B cell (primary cell): ENCODE measurements around the gene PDXK. TPM values are rescaled to one million over a fixed set of nuclear protein-coding genes. Genes with fewer than 3 reads are reported as not detected.

Source experiments
- ATAC-seq: fragments of 200-7000 bp; cut with Tn5 transposase; one replicate; pipeline ENCODE4 v1.10.0; 2021; ENCODE audit warnings: low read depth, mild to moderate bottlenecking, moderate number of reproducible peaks, moderate library complexity
- CTCF ChIA-PET: fragments of 350-600 bp; sonication (Branson Sonifier 250); formaldehyde crosslinking; loops from one replicate; lab custom pipeline; 2021; ENCODE audit warnings: antibody characterized with exemption, inconsistent platforms; lab: Charles Lee
- POLR2A ChIA-PET: fragments of 350-600 bp; sonication (Branson Sonifier 250); formaldehyde crosslinking; loops from one replicate; lab custom pipeline; 2021; ENCODE audit warnings: antibody characterized with exemption; lab: Charles Lee
- DNase-seq: peaks from one replicate; pipeline ENCODE4 v3.0.0; 2013
- H2AFZ ChIP-seq: 2 replicates; pipeline ENCODE4 v1.6.1; 2012; ENCODE audit warnings: mild to moderate bottlenecking, low read depth, low read length; ENCODE audit not compliant: insufficient read depth, poor library complexity, severe bottlenecking
- H3K27ac ChIP-seq, 2 donors: 1 replicate in 1 of 2; 2 replicates in 1 of 2; pipeline ENCODE4 v1.5.1; 2012 to 2013; ENCODE audit warnings: low read length in 2 of 2, mild to moderate bottlenecking in 2 of 2, moderate library complexity in 1 of 2
- H3K27me3 ChIP-seq, 4 experiments: fragments of 200-600 bp in 1 of 4; sonication (generic) in 1 of 4; replicated peaks in 1 of 4; 1 replicate in 2 of 4; 2 replicates in 2 of 4; pipeline versions ENCODE4 v1.6.1 to v1.7.0; 2013 to 2016; ENCODE audit warnings: low read length in 3 of 4, mild to moderate bottlenecking in 2 of 4, mixed read lengths in 1 of 4, moderate library complexity in 1 of 4; ENCODE audit not compliant: insufficient read depth in 4 of 4, control insufficient read depth in 3 of 4; ENCODE audit errors: control extremely low read depth in 1 of 4
- H3K36me3 ChIP-seq, 2 experiments: replicated peaks in 1 of 2; 1 replicate in 1 of 2; 2 replicates in 1 of 2; pipeline versions ENCODE4 v1.6.1 to v1.7.1; 2013; ENCODE audit warnings: low read length in 1 of 2; ENCODE audit not compliant: insufficient read depth in 2 of 2, control insufficient read depth in 1 of 2; ENCODE audit errors: control extremely low read depth in 1 of 2, extremely low read depth in 1 of 2
- H3K4me1 ChIP-seq, 2 donors: fragments of 200-600 bp in 1 of 2; sonication (generic) in 1 of 2; 1 replicate in 1 of 2; 2 replicates in 1 of 2; pipeline versions ENCODE4 v1.5.1 to v1.6.1; 2013 to 2017; ENCODE audit warnings: low read length in 2 of 2; ENCODE audit not compliant: control insufficient read depth in 2 of 2, insufficient read depth in 2 of 2
- H3K4me2 ChIP-seq: replicated peaks from 2 replicates; pipeline ENCODE3; 2012; ENCODE audit warnings: mild to moderate bottlenecking, low read depth, low read length; ENCODE audit not compliant: poor library complexity, severe bottlenecking
- H3K4me3 ChIP-seq, 5 experiments: fragments of 200-600 bp in 1 of 5; sonication (generic) in 1 of 5; 1 replicate in 3 of 5; 2 replicates in 2 of 5; pipeline versions ENCODE4 v1.5.1 to v1.7.0; 2011 to 2016; ENCODE audit warnings: low read length in 4 of 5, mild to moderate bottlenecking in 4 of 5, low read depth in 2 of 5, control low read depth in 1 of 5, moderate library complexity in 1 of 5; ENCODE audit not compliant: insufficient read depth in 1 of 5; ENCODE audit errors: control extremely low read depth in 1 of 5, extremely low read depth in 1 of 5
- H3K79me2 ChIP-seq: fragments of 200-600 bp; sonication (generic); one replicate; pipeline ENCODE4 v1.6.0; 2016; ENCODE audit warnings: low read length; ENCODE audit not compliant: control insufficient read depth, insufficient read depth
- H3K9ac ChIP-seq: fragments of 200-600 bp; sonication (generic); 2 replicates; pipeline ENCODE4 v1.6.1; 2017; ENCODE audit warnings: mild to moderate bottlenecking, low read length, moderate library complexity
- H3K9me3 ChIP-seq, 3 donors: one replicate each; pipeline versions ENCODE4 v1.6.1 to v1.7.1; 2013; ENCODE audit warnings: low read length in 2 of 3; ENCODE audit not compliant: control insufficient read depth in 2 of 3, insufficient read depth in 1 of 3; ENCODE audit errors: control extremely low read depth in 1 of 3
- H4K20me1 ChIP-seq: 2 replicates; pipeline ENCODE4 v1.6.0; 2012; ENCODE audit warnings: mild to moderate bottlenecking, low read length; ENCODE audit not compliant: insufficient read depth, control insufficient read depth, poor library complexity, severe bottlenecking
- H3K27ac Mint-ChIP-seq: one replicate; pipeline ENCODE4 v1.8.0; 2021; ENCODE audit warnings: mixed read lengths
- H3K27me3 Mint-ChIP-seq: one replicate; pipeline ENCODE4 v1.8.0; 2021; ENCODE audit warnings: mixed read lengths
- H3K4me1 Mint-ChIP-seq: one replicate; pipeline ENCODE4 v1.8.0; 2021; ENCODE audit warnings: mixed read lengths
- H3K4me3 Mint-ChIP-seq: one replicate; pipeline ENCODE4 v1.8.0; 2021; ENCODE audit warnings: mixed read lengths
- H3K9me3 Mint-ChIP-seq: one replicate; pipeline ENCODE4 v1.8.0; 2022; ENCODE audit warnings: mixed read lengths; ENCODE audit not compliant: insufficient read depth
- EZH2 ChIP-seq: IDR thresholded peaks from 2 replicates; pipeline ENCODE4 v1.6.1; 2012; ENCODE audit warnings: borderline replicate concordance, low read depth, mild to moderate bottlenecking, moderate library complexity, low read length; ENCODE audit not compliant: insufficient read depth, poor library complexity, severe bottlenecking
- WGBS: methylation state at CpG from one replicate; pipeline ENCODE4 v1.1.5; 2013; ENCODE audit warnings: missing lambda C conversion rate; ENCODE audit not compliant: insufficient coverage; 5-methylcytosine and 5-hydroxymethylcytosine counted together
- intact Hi-C: fragments of 100-400 bp; cut with micrococcal nuclease; formaldehyde crosslinking; loops from one replicate; pipeline ENCODE4 v1.10.0; 2022
- polyA plus RNA-seq: library from polyadenylated mRNA; depleted of rRNA; stranded (reverse); fragments of >200 nt; gene quantifications from 2 replicates; pipeline ENCODE4 v1.2.3, GENCODE V29; 2012
- total RNA-seq, 2 donors: library from RNA; stranded (reverse); fragments of 120-200 nt in 1 of 2; gene quantifications; 1 replicate in 1 of 2; 2 replicates in 1 of 2; pipeline versions ENCODE4 v1.2.3 to v1.2.4, GENCODE V29; 2013 to 2022
- TF ChIP-seq, protein P1 (sequence below): fragments of 200-600 bp; IDR thresholded peaks from one replicate; pipeline ENCODE4 v1.8.0; 2022; ENCODE audit warnings: antibody characterized with exemption, mild to moderate bottlenecking

The PDXK gene
- total and polyA plus RNA-seq, 2 donors (not counting 1 experiment from before 2014, with no cell fraction given), result 31.1 to 102 TPM

DNA sequence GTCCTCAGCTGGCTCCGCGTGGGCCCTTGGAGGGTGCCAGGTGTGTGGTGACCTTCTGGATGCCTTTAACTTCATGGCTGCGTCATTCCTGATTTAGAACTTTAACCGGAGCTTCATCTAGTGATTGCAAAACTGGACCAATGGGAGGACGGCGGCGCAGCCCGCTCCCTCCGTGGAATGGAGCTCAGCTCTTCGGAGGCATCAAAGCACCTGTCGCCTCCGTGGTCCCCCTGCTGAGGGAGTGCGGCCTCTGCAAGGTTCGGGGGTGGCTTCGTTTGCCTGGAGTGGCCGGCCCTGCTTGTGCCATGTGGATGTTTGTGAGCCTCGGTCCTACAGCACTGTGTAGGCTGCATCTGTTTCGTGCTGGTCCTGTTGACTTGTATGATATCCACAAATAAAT, 43.0 kb downstream of the PDXK start:
- no peak overlapping the region for H3K9ac ChIP-seq
- no peaks in the 10 kb centered on the region for H3K79me2 ChIP-seq
- no peak for ATAC-seq
- H3K4me3 ChIP-seq, result no peak overlapping the region
- H3K4me1 ChIP-seq, result no peaks in the 10 kb centered on the region
- no peak overlapping the region for H3K27ac ChIP-seq
- Mint-ChIP-seq H3K27me3 (no peaks in the 10 kb centered on the region), H3K4me3 (no peak overlapping the region), H3K27ac (no peak overlapping the region), H3K4me1 (no peaks in the 10 kb centered on the region), H3K9me3 (no peaks in the 10 kb centered on the region)
- DNase-seq, result no peak
- no peaks in the 10 kb centered on the region for H3K9me3 ChIP-seq
- H3K4me2 ChIP-seq, result no peak overlapping the region
- no peak overlapping the region for H2AFZ ChIP-seq
- intact Hi-C loops, result no loop called here
- POLR2A ChIA-PET, result interaction anchor here (0.6 kb wide), 1 partner anchor 15 kb away, joined by 3 read pairs; no protein-coding TSS in a partner anchor
- peaks cover 0 to 6% of the 10 kb centered on the region in 2 experiments for H3K36me3 ChIP-seq
- WGBS, result 98% methylated on average over 16 of the region's 18 CpGs
- TF ChIP-seq, protein P1, sequence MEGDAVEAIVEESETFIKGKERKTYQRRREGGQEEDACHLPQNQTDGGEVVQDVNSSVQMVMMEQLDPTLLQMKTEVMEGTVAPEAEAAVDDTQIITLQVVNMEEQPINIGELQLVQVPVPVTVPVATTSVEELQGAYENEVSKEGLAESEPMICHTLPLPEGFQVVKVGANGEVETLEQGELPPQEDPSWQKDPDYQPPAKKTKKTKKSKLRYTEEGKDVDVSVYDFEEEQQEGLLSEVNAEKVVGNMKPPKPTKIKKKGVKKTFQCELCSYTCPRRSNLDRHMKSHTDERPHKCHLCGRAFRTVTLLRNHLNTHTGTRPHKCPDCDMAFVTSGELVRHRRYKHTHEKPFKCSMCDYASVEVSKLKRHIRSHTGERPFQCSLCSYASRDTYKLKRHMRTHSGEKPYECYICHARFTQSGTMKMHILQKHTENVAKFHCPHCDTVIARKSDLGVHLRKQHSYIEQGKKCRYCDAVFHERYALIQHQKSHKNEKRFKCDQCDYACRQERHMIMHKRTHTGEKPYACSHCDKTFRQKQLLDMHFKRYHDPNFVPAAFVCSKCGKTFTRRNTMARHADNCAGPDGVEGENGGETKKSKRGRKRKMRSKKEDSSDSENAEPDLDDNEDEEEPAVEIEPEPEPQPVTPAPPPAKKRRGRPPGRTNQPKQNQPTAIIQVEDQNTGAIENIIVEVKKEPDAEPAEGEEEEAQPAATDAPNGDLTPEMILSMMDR, result no peak
- TF ChIP-seq EZH2, result no peak
- H4K20me1 ChIP-seq, result no peaks in the 10 kb centered on the region
- CTCF ChIA-PET, result no interaction called here
- H3K27me3 ChIP-seq, result no peaks in the 10 kb centered on the region

- no peak overlapping the region for H3K9ac ChIP-seq
- POLR2A ChIA-PET, result no interaction called here
- Mint-ChIP-seq H3K9me3 (no peaks in the 10 kb centered on the region), H3K4me1 (no peaks in the 10 kb centered on the region), H3K27me3 (no peaks in the 10 kb centered on the region), H3K27ac (no peak overlapping the region), H3K4me3 (no peak overlapping the region)
- no peak overlapping the region for H2AFZ ChIP-seq
- no peak for DNase-seq
- H3K4me1 ChIP-seq, result no peaks in the 10 kb centered on the region
- TF ChIP-seq EZH2, result no peak
- TF ChIP-seq, protein P1, result no peak
- intact Hi-C loops, result no loop called here
- H3K27ac ChIP-seq, result no peak overlapping the region
- H3K36me3 ChIP-seq, result peaks cover 0 to 4% of the 10 kb centered on the region in 2 experiments
- 87% methylated on average over 15 of the region's 15 CpGs for WGBS
- ATAC-seq, result no peak
- no peaks in the 10 kb centered on the region for H3K27me3 ChIP-seq
- H3K4me3 ChIP-seq, result no peak overlapping the region
- CTCF ChIA-PET, result no interaction called here
- H3K4me2 ChIP-seq, result no peak overlapping the region
- no peaks in the 10 kb centered on the region for H4K20me1 ChIP-seq
- no peaks in the 10 kb centered on the region for H3K79me2 ChIP-seq
- H3K9me3 ChIP-seq, result no peaks in the 10 kb centered on the region
These were observed 43.6 kb downstream of the PDXK start for GRCh38 chr21:43762303-43763128.
